KMS-11 (cell line): Measurements from ENCODE around the gene SH3PXD2B.

Source experiments
- H2AFZ ChIP-seq: fragments of 200-600 bp; sonication (generic); 2 replicates; pipeline ENCODE4 v1.6.1; 2016; ENCODE audit warnings: antibody characterized with exemption, mixed run types, low read depth
- H3K27ac ChIP-seq: fragments of 200-600 bp; sonication (generic); 2 replicates; pipeline ENCODE4 v1.6.1; 2016; ENCODE audit warnings: mild to moderate bottlenecking, mixed run types
- H3K27me3 ChIP-seq: fragments of 200-600 bp; sonication (generic); 2 replicates; pipeline ENCODE4 v1.6.1; 2017; ENCODE audit warnings: mild to moderate bottlenecking, low read depth, mixed run types, moderate library complexity; ENCODE audit not compliant: insufficient read depth
- H3K36me3 ChIP-seq: fragments of 200-600 bp; sonication (generic); 2 replicates; pipeline ENCODE4 v1.6.1; 2017; ENCODE audit warnings: mild to moderate bottlenecking, mixed run types; ENCODE audit not compliant: insufficient read depth
- H3K4me1 ChIP-seq: fragments of 200-600 bp; sonication (generic); 2 replicates; pipeline ENCODE4 v1.6.1; 2016; ENCODE audit warnings: mild to moderate bottlenecking, low read depth, mixed run types; ENCODE audit not compliant: poor library complexity, severe bottlenecking
- H3K4me2 ChIP-seq: fragments of 200-600 bp; sonication (generic); 2 replicates; pipeline ENCODE4 v1.7.0; 2016; ENCODE audit warnings: mild to moderate bottlenecking, mixed run types
- H3K4me3 ChIP-seq: fragments of 200-600 bp; sonication (generic); IDR thresholded peaks from 2 replicates; pipeline ENCODE4 v1.6.1; 2017; ENCODE audit warnings: low read depth, low read length, mixed read lengths; ENCODE audit not compliant: insufficient read depth
- H3K79me2 ChIP-seq: fragments of 200-600 bp; sonication (generic); 2 replicates; pipeline ENCODE4 v1.6.1; 2016; ENCODE audit warnings: low read depth, mixed run types; ENCODE audit not compliant: insufficient read depth
- H3K9ac ChIP-seq: fragments of 200-600 bp; sonication (generic); 2 replicates; pipeline ENCODE4 v1.6.1; 2016; ENCODE audit warnings: mild to moderate bottlenecking, mixed run types
- H4K20me1 ChIP-seq: fragments of 200-600 bp; sonication (generic); 2 replicates; pipeline ENCODE4 v1.6.1; 2016; ENCODE audit warnings: mild to moderate bottlenecking, mixed run types; ENCODE audit not compliant: insufficient read depth
- TF ChIP-seq, protein P1 (sequence below): fragments of 200-600 bp; sonication (generic); conservative IDR thresholded peaks from 2 replicates; pipeline ENCODE4 v1.6.1; 2017; ENCODE audit warnings: low read depth, mild to moderate bottlenecking, antibody characterized with exemption, low read length, moderate library complexity, mixed read lengths

The SH3PXD2B gene

DNA sequence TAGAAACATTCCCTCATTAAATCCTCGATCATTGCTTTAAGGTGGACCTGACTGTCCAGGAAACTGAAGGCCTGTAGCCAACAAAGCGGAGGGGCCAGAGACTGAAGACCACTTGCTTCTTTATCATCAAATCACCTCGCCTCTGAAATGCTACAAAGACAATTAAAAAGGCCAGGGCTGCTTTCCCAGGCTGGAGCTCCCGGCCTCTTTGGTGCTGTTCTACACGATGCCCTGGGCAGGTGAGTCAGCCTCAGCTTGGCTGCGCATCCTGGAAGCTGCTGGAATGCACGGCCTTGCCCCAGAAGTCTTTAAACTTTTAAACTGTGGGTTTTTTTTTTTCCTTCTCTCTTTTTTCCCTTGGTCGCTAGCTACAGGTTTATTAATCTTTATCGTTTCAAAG is 46.5 kb downstream of the SH3PXD2B start:
- H3K4me3 ChIP-seq: no peak overlapping the region
- H3K4me1 ChIP-seq: peaks cover 17% of the 10 kb centered on the region
- H3K36me3 ChIP-seq: no peaks in the 10 kb centered on the region
- TF ChIP-seq, protein P1, sequence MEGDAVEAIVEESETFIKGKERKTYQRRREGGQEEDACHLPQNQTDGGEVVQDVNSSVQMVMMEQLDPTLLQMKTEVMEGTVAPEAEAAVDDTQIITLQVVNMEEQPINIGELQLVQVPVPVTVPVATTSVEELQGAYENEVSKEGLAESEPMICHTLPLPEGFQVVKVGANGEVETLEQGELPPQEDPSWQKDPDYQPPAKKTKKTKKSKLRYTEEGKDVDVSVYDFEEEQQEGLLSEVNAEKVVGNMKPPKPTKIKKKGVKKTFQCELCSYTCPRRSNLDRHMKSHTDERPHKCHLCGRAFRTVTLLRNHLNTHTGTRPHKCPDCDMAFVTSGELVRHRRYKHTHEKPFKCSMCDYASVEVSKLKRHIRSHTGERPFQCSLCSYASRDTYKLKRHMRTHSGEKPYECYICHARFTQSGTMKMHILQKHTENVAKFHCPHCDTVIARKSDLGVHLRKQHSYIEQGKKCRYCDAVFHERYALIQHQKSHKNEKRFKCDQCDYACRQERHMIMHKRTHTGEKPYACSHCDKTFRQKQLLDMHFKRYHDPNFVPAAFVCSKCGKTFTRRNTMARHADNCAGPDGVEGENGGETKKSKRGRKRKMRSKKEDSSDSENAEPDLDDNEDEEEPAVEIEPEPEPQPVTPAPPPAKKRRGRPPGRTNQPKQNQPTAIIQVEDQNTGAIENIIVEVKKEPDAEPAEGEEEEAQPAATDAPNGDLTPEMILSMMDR: no peak
- no peaks in the 10 kb centered on the region for H4K20me1 ChIP-seq
- no peak overlapping the region for H3K27ac ChIP-seq
- no peak overlapping the region for H2AFZ ChIP-seq
- no peaks in the 10 kb centered on the region for H3K79me2 ChIP-seq
- H3K27me3 ChIP-seq: no peaks in the 10 kb centered on the region
- no peak overlapping the region for H3K4me2 ChIP-seq
- no peak overlapping the region for H3K9ac ChIP-seq

DNA sequence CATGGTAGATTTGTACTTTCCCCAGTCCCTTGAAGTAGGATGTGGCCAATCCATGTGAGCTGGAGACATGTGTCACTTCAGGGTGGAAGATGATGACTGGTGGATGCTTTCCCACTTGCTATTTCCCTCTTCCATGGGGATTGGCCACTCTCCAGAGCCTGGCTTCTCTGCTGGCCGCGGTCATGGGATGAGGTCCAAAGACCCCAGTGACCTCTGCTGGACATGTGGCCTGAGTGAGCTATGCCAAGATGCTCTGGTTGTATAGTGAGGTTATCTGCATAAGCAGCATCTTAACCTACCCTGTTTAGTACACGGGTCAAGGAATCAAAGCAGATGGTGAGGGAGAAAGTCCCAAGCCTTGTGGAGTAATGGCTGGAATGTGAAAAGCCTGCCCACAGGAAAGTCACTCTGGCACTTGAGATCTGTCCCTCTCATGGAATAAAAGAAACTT is 47.1 kb downstream of the SH3PXD2B start:
- Histone ChIP-seq H3K27ac (no peak overlapping the region), H3K4me2 (no peak overlapping the region), H3K36me3 (no peaks in the 10 kb centered on the region), H2AFZ (no peak overlapping the region), H3K79me2 (no peaks in the 10 kb centered on the region), H4K20me1 (no peaks in the 10 kb centered on the region), H3K4me1 (peaks cover 14% of the 10 kb centered on the region), H3K4me3 (no peak overlapping the region), H3K9ac (no peak overlapping the region), H3K27me3 (no peaks in the 10 kb centered on the region)
- TF ChIP-seq, protein P1: no peak

DNA sequence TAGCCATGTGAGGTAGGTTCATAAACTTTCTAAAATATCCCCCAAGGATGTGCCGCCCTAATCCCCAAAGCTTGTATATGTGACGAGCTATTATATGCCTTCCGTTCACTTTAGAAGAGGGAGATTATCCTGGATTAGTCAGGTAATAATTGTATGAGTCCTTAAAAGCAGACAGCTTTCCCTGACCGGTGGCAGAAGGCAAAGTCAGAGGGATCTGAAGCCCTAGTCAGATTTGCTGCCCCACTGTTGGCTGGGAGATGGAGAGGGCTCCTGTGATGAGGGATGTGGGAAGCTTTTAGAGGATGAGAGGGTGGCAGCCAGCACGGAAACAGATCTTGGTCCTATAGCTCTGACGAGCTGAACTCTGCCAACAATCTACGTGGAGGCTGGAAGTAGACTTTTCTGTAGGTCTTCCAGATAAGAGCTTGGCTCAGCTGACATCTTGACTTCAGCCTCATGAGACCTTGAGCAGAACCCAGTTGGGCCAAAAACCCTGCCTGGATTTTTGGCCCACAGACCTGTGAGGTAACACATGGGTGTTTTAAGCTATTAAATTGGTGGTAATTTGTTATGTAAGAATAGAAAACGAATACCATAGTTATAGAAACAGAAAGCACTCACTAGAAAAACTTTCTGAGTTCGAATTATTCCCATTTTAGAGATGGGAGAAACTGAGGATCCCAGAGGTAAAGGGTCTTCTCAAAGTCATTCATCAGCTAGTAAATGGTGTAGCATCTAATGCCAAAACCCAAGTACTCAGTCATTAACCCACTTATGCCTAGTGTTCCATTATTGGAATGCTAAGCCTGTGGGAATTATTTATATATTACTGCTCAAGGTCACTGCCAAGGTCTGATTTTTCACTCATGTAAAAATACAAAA is 48.9 kb downstream of the SH3PXD2B start:
- H3K79me2 ChIP-seq: no peaks in the 10 kb centered on the region
- H3K27ac ChIP-seq: no peak overlapping the region

DNA sequence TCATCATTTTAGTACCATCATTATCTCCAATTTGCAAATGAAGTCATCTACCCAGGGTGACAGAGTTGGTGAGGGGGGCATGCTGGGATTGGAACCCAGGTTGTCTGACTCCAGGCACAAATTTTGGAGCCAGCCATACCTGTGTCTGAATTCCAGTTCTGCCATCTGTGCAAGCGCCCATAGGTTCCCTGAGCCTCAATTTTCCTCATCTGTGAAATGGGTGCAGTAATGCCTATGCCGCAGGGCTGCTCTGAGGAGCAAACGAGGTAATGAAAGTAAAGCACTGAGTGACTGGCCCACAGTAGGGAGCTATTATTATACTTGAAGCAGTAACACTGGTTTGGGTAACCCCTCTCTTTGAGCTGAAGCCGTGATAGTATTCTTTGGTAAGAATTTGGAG is 49.6 kb downstream of the SH3PXD2B start:
- H2AFZ ChIP-seq: no peak overlapping the region
- H3K36me3 ChIP-seq: no peaks in the 10 kb centered on the region
- no peak overlapping the region for H3K4me2 ChIP-seq
- no peak overlapping the region for H3K9ac ChIP-seq
- H3K79me2 ChIP-seq: no peaks in the 10 kb centered on the region
- H3K27me3 ChIP-seq: no peaks in the 10 kb centered on the region
- TF ChIP-seq, protein P1: no peak
- no peaks in the 10 kb centered on the region for H3K4me1 ChIP-seq
- no peaks in the 10 kb centered on the region for H4K20me1 ChIP-seq
- no peak overlapping the region for H3K27ac ChIP-seq
- H3K4me3 ChIP-seq: no peak overlapping the region

More for the DNA sequence above, 48.9 kb downstream of the SH3PXD2B start:
- H3K9ac ChIP-seq: no peak overlapping the region
- no peak overlapping the region for H3K4me3 ChIP-seq
- no peaks in the 10 kb centered on the region for H3K36me3 ChIP-seq
- H4K20me1 ChIP-seq: no peaks in the 10 kb centered on the region
- no peaks in the 10 kb centered on the region for H3K27me3 ChIP-seq
- no peak overlapping the region for H2AFZ ChIP-seq
- TF ChIP-seq, protein P1: no peak
- H3K4me2 ChIP-seq: no peak overlapping the region
- H3K4me1 ChIP-seq: peaks cover 4% of the 10 kb centered on the region
